Lower leg skin (tissue), 3 donors: ENCODE data around the gene THOC5.

Experiments
- POLR2A ChIP-seq, 2 donors: fragments of 450-650 bp; IDR thresholded peaks; one replicate each; pipeline ENCODE4 v1.6.1; 2016 to 2017; ENCODE audit warnings: antibody characterized with exemption in 2 of 2, mild to moderate bottlenecking in 1 of 2, moderate library complexity in 1 of 2
- TF ChIP-seq, protein P1 (sequence below), 3 donors: fragments of 450-650 bp; IDR thresholded peaks; one replicate each; pipeline ENCODE4 v1.5.1; 2016; ENCODE audit warnings: antibody characterized with exemption in 3 of 3, mild to moderate bottlenecking in 3 of 3, moderate library complexity in 2 of 3

DNA sequence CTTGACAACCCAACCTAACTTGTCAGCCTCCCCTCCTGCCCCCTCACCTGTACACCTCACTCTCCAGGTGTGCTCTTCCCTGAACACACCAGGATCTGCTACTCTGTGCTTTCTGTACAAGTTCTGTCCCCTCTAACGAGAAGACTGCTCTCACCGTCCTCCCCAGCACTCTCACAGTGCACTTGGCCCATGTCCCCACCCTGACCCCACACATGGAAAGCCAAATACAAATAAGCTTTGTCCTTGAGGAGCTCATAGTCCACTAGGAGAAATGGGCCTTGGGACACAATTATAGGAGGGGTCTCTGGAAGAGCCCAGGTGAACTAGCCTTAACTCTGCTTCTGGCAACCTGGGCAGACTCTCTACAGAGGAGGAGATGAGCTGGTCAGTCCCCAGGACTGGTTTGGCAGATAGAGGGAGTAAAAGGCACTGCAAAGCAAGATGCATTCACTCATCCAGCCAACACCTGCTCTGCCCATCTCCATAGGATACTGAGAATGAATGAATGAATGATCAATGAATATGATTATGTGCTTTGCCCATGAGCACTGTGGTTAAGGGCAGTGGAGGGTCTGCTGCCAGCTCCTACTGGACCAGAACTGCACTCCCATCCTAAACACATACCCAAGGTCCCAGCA, 17.5 kb upstream of the THOC5 start:
- TF ChIP-seq POLR2A (IDR thresholded peaks at IDR 0.05), result no peak
- TF ChIP-seq, protein P1, sequence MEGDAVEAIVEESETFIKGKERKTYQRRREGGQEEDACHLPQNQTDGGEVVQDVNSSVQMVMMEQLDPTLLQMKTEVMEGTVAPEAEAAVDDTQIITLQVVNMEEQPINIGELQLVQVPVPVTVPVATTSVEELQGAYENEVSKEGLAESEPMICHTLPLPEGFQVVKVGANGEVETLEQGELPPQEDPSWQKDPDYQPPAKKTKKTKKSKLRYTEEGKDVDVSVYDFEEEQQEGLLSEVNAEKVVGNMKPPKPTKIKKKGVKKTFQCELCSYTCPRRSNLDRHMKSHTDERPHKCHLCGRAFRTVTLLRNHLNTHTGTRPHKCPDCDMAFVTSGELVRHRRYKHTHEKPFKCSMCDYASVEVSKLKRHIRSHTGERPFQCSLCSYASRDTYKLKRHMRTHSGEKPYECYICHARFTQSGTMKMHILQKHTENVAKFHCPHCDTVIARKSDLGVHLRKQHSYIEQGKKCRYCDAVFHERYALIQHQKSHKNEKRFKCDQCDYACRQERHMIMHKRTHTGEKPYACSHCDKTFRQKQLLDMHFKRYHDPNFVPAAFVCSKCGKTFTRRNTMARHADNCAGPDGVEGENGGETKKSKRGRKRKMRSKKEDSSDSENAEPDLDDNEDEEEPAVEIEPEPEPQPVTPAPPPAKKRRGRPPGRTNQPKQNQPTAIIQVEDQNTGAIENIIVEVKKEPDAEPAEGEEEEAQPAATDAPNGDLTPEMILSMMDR (IDR thresholded peaks at IDR 0.05), result no peak
